GM12892 (cell line): ENCODE results near the gene PSTPIP1.

Experiments
- POLR2A ChIP-seq: IDR thresholded peaks from 2 replicates; pipeline ENCODE4 v1.6.1; 2011; ENCODE audit warnings: low read depth, low read length, control low read depth
- POLR2AphosphoS5 ChIP-seq: IDR thresholded peaks from 2 replicates; pipeline ENCODE4 v1.6.1; 2011; ENCODE audit warnings: low read depth, low read length, control low read depth
- TAF1 ChIP-seq: IDR thresholded peaks from 2 replicates; pipeline ENCODE4 v1.6.1; 2011; ENCODE audit warnings: low read depth, mild to moderate bottlenecking, control low read depth, low read length, borderline replicate concordance

DNA sequence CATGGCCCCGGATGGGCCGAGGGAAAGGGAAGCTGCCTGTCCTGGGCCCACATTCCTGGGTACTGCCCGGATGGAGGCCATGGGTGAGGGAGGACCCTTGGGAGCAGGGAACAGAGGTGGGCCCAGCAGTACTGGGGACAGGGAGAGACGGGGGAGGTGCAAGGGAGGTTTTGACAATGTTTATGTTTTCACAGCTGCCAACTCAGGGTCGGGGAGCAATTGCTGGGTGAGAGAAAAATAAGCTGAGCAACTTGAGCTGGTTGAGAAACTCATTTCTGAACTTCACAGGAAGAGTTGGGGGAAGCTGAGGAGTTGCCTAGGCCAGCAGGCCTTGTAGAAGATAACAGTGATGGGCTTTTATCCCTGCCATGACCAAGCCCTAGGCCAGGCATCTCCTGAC is 87.0 kb downstream of the PSTPIP1 start:
- TF ChIP-seq POLR2AphosphoS5 (no peak), POLR2A (no peak), TAF1 (no peak)
